H1 (cell line): ENCODE data around the gene OR52E4. TPM values are rescaled to one million over a fixed set of nuclear protein-coding genes. Genes with fewer than 3 reads are reported as not detected.

Experiments
- CTCF ChIA-PET: fragments of 300-600 bp; sonication (Branson Sonifier 250); formaldehyde crosslinking; loops from one replicate; lab custom pipeline; 2021; ENCODE audit not compliant: partially characterized antibody; lab: Charles Lee
- POLR2A ChIA-PET: fragments of 300-600 bp; sonication (Branson Sonifier 250); formaldehyde crosslinking; loops from one replicate; lab custom pipeline; 2021; ENCODE audit warnings: inconsistent platforms; ENCODE audit not compliant: partially characterized antibody; lab: Charles Lee
- DNase-seq, 2 experiments: peaks; one replicate each; pipeline versions ENCODE4 v3.0.0 to v3.0.0-alpha.2; 2010 to 2022; ENCODE audit warnings: low spot score in 2 of 2, low read depth in 1 of 2, mixed read lengths in 1 of 2
- FAIRE-seq: peaks from 2 replicates; lab custom pipeline; 2011; peaks lifted over from hg19 to GRCh38; lab: Jason Lieb, UNC
- H2AFZ ChIP-seq: 2 replicates; pipeline ENCODE4 v1.8.1; 2012; ENCODE audit warnings: low read length, inconsistent platforms
- H2AK5ac ChIP-seq: 2 replicates; pipeline ENCODE4 v1.6.1; 2013; ENCODE audit warnings: low read depth, low read length
- H2BK120ac ChIP-seq: replicated peaks from 2 replicates; pipeline ENCODE3; 2013; ENCODE audit warnings: low read depth, low read length, inconsistent platforms
- H2BK12ac ChIP-seq: 2 replicates; pipeline ENCODE4 v1.6.1; 2013; ENCODE audit warnings: low read depth, low read length
- H2BK15ac ChIP-seq: 2 replicates; pipeline ENCODE4 v1.6.1; 2013; ENCODE audit warnings: low read length
- H2BK20ac ChIP-seq: 2 replicates; pipeline ENCODE4 v1.6.1; 2013; ENCODE audit warnings: low read length
- H2BK5ac ChIP-seq: 2 replicates; pipeline ENCODE4 v1.6.1; 2013; ENCODE audit warnings: low read depth, low read length
- H3K14ac ChIP-seq: 2 replicates; pipeline ENCODE4 v1.6.1; 2013; ENCODE audit warnings: inconsistent platforms; ENCODE audit not compliant: insufficient read length
- H3K18ac ChIP-seq: 2 replicates; pipeline ENCODE4 v1.6.1; 2013; ENCODE audit warnings: low read length; ENCODE audit errors: extremely low read depth
- H3K23ac ChIP-seq: 2 replicates; pipeline ENCODE4 v1.6.1; 2013; ENCODE audit warnings: inconsistent platforms; ENCODE audit not compliant: insufficient read length
- H3K23me2 ChIP-seq: 2 replicates; pipeline ENCODE4 v1.6.1; 2013; ENCODE audit warnings: low read depth, low read length
- H3K27ac ChIP-seq: 2 replicates; pipeline ENCODE4 v1.6.1; 2011; ENCODE audit warnings: low read depth, low read length, inconsistent platforms
- H3K27me3 ChIP-seq, 4 experiments: replicated peaks in 1 of 4; 1 replicate in 1 of 4; 2 replicates in 3 of 4; pipeline versions ENCODE4 v1.6.1 to v1.8.1; 2011 to 2013; ENCODE audit warnings: low read length in 3 of 4, mild to moderate bottlenecking in 3 of 4, inconsistent platforms in 2 of 4, mixed read lengths in 2 of 4, moderate library complexity in 1 of 4; ENCODE audit not compliant: control insufficient read depth in 3 of 4, insufficient read depth in 3 of 4; ENCODE audit errors: extremely low read depth in 1 of 4
- H3K36me3 ChIP-seq, 4 experiments: 2 replicates each; pipeline versions ENCODE4 v1.6.1 to v1.8.1; 2011 to 2013; ENCODE audit warnings: mild to moderate bottlenecking in 4 of 4, low read length in 3 of 4, moderate library complexity in 2 of 4, control low read depth in 1 of 4, inconsistent platforms in 1 of 4; ENCODE audit not compliant: insufficient read depth in 4 of 4, control insufficient read depth in 2 of 4
- H3K4ac ChIP-seq: replicated peaks from 2 replicates; pipeline ENCODE3; 2013; ENCODE audit warnings: low read length, low read depth, mixed read lengths, inconsistent platforms; ENCODE audit not compliant: insufficient read length
- H3K4me1 ChIP-seq, 4 experiments: replicated peaks in 1 of 4; 1 replicate in 1 of 4; 2 replicates in 3 of 4; pipeline versions ENCODE4 v1.6.1 to v1.8.1; 2011 to 2013; ENCODE audit warnings: low read length in 3 of 4, inconsistent platforms in 2 of 4, mixed read lengths in 1 of 4; ENCODE audit not compliant: insufficient read depth in 4 of 4, control insufficient read depth in 3 of 4
- H3K4me2 ChIP-seq, 2 experiments: 2 replicates each; pipeline versions ENCODE4 v1.6.1 to v1.8.1; 2011 to 2013; ENCODE audit warnings: low read depth in 2 of 2, low read length in 2 of 2, control low read depth in 1 of 2, inconsistent platforms in 1 of 2, mild to moderate bottlenecking in 1 of 2; ENCODE audit not compliant: insufficient read depth in 1 of 2
- H3K4me3 ChIP-seq, 4 experiments: fragments of 200-600, 300-600 bp in 1 of 4; sonication (generic), shearing (Covaris generic), sonication (Bioruptor Twin) in 1 of 4; 2 replicates each; pipeline versions ENCODE4 v1.5.1 to v1.8.1; 2011 to 2016; ENCODE audit warnings: low read length in 4 of 4, low read depth in 3 of 4, control low read depth in 2 of 4, inconsistent platforms in 2 of 4, mild to moderate bottlenecking in 2 of 4, mixed read lengths in 1 of 4, moderate library complexity in 1 of 4; ENCODE audit not compliant: insufficient read depth in 2 of 4; ENCODE audit errors: extremely low read depth in 1 of 4
- H3K56ac ChIP-seq: replicated peaks from 2 replicates; pipeline ENCODE3; 2013; ENCODE audit warnings: low read depth, mild to moderate bottlenecking, mixed read lengths, low read length, inconsistent platforms; ENCODE audit not compliant: insufficient read length
- H3K79me1 ChIP-seq: 2 replicates; pipeline ENCODE4 v1.6.1; 2013; ENCODE audit warnings: low read depth, low read length, control low read depth
- H3K79me2 ChIP-seq, 2 experiments: 2 replicates each; pipeline versions ENCODE4 v1.6.1 to v1.8.1; 2012 to 2013; ENCODE audit warnings: low read length in 2 of 2, mild to moderate bottlenecking in 2 of 2, inconsistent platforms in 1 of 2; ENCODE audit not compliant: insufficient read depth in 2 of 2, control insufficient read depth in 1 of 2
- H3K9ac ChIP-seq, 4 experiments: replicated peaks in 1 of 4; 1 replicate in 1 of 4; 2 replicates in 3 of 4; pipeline versions ENCODE4 v1.6.1 to v1.8.1; 2011 to 2013; ENCODE audit warnings: low read depth in 3 of 4, low read length in 3 of 4, control low read depth in 2 of 4, mild to moderate bottlenecking in 2 of 4, moderate library complexity in 2 of 4, inconsistent platforms in 1 of 4; ENCODE audit errors: extremely low read depth in 1 of 4
- H3K9me3 ChIP-seq, 2 experiments: 2 replicates each; pipeline versions ENCODE4 v1.6.1 to v1.8.1; 2012 to 2013; ENCODE audit warnings: mild to moderate bottlenecking in 2 of 2, moderate library complexity in 2 of 2, control low read depth in 1 of 2, inconsistent platforms in 1 of 2, low read depth in 1 of 2, low read length in 1 of 2, mixed read lengths in 1 of 2; ENCODE audit not compliant: insufficient read depth in 2 of 2
- H4K20me1 ChIP-seq, 2 experiments: replicated peaks in 1 of 2; 2 replicates each; pipeline versions ENCODE3 to v1.8.1; 2011 to 2013; ENCODE audit warnings: inconsistent platforms in 2 of 2, low read length in 2 of 2, mild to moderate bottlenecking in 1 of 2; ENCODE audit not compliant: insufficient read depth in 2 of 2, control insufficient read depth in 1 of 2
- H4K5ac ChIP-seq: 2 replicates; pipeline ENCODE4 v1.6.1; 2013; ENCODE audit warnings: low read length, low read depth, mixed read lengths, inconsistent platforms; ENCODE audit not compliant: insufficient read length
- H4K8ac ChIP-seq: 2 replicates; pipeline ENCODE4 v1.8.0; 2013; ENCODE audit warnings: mild to moderate bottlenecking, moderate library complexity, low read length, inconsistent platforms; ENCODE audit not compliant: insufficient read depth; ENCODE audit errors: extremely low read depth
- H4K91ac ChIP-seq: replicated peaks from 2 replicates; pipeline ENCODE3; 2013; ENCODE audit warnings: low read length, mixed read lengths, inconsistent platforms; ENCODE audit not compliant: insufficient read length
- CBX8 ChIP-seq: fragments of 300-800, 300-1000 bp; sonication (generic); IDR thresholded peaks from 2 replicates; pipeline ENCODE4 v1.7.1; 2016; ENCODE audit warnings: low read depth, low read length, borderline replicate concordance
- CEBPB ChIP-seq: IDR thresholded peaks from 2 replicates; pipeline ENCODE4 v1.6.1; 2012; ENCODE audit warnings: low read depth, low read length
- CTCF ChIP-seq, 3 experiments: IDR thresholded peaks; 1 replicate in 2 of 3; 2 replicates in 1 of 3; pipeline versions ENCODE4 v1.5.1 to v1.6.1; 2011; ENCODE audit warnings: low read length in 3 of 3, mild to moderate bottlenecking in 3 of 3, inconsistent platforms in 2 of 3, low read depth in 1 of 3, moderate library complexity in 1 of 3; ENCODE audit not compliant: insufficient read depth in 1 of 3; ENCODE audit errors: control extremely low read depth in 1 of 3
- EP300 ChIP-seq, 2 experiments: IDR thresholded peaks; 1 replicate in 1 of 2; 2 replicates in 1 of 2; pipeline ENCODE4 v1.6.1; 2011 to 2012; ENCODE audit warnings: low read depth in 2 of 2, low read length in 2 of 2, mild to moderate bottlenecking in 2 of 2, borderline replicate concordance in 1 of 2, inconsistent platforms in 1 of 2, moderate library complexity in 1 of 2
- EZH2 ChIP-seq: fragments of 200-600 bp; sonication (generic); IDR thresholded peaks from 2 replicates; pipeline ENCODE4 v1.7.1; 2012; ENCODE audit warnings: low read depth, mild to moderate bottlenecking, moderate library complexity, low read length, inconsistent platforms; ENCODE audit not compliant: severe bottlenecking
- HDAC6 ChIP-seq: IDR thresholded peaks from one replicate; pipeline ENCODE4 v1.7.1; 2012; ENCODE audit warnings: low read depth, mild to moderate bottlenecking, inconsistent platforms, low read length, moderate library complexity
- JUND ChIP-seq: IDR thresholded peaks from 2 replicates; pipeline ENCODE4 v1.6.1; 2011; ENCODE audit warnings: mild to moderate bottlenecking, improper control_type of control experiment, low read length
- KDM4A ChIP-seq: IDR thresholded peaks from one replicate; pipeline ENCODE4 v1.7.1; 2012; ENCODE audit warnings: low read depth, mild to moderate bottlenecking, moderate library complexity, low read length, inconsistent platforms; ENCODE audit not compliant: severe bottlenecking
- NANOG ChIP-seq: IDR thresholded peaks from 2 replicates; pipeline ENCODE4 v1.6.1; 2011; ENCODE audit warnings: low read length, low read depth, mild to moderate bottlenecking, inconsistent platforms; ENCODE audit not compliant: insufficient read depth, poor library complexity, severe bottlenecking
- NRF1 ChIP-seq: IDR thresholded peaks from 2 replicates; pipeline ENCODE4 v1.6.1; 2011; ENCODE audit warnings: mild to moderate bottlenecking, low read depth, low read length, improper control_type of control experiment
- POLR2AphosphoS5 ChIP-seq: IDR thresholded peaks from 2 replicates; pipeline ENCODE4 v1.6.1; 2011; ENCODE audit warnings: low read depth, low read length
- SAP30 ChIP-seq: fragments of 300-600 bp; sonication (generic); IDR thresholded peaks from 2 replicates; pipeline ENCODE4 v1.7.1; 2012; ENCODE audit warnings: low read length, moderate library complexity, mild to moderate bottlenecking, inconsistent platforms; ENCODE audit not compliant: insufficient read depth, insufficient replicate concordance
- WGBS, 2 experiments: shearing (Covaris generic) in 1 of 2; methylation state at CpG; one replicate each; pipeline versions ENCODE4 v1.1.6 to v1.1.7; 2013 to 2015; ENCODE audit warnings: low lambda C conversion rate in 2 of 2, mixed read lengths in 2 of 2, inconsistent platforms in 1 of 2, low coverage in 1 of 2, missing lambda C conversion rate in 1 of 2; ENCODE audit not compliant: insufficient replicate concordance in 2 of 2, insufficient coverage in 1 of 2, insufficient read length in 1 of 2; ENCODE audit errors: extremely low coverage in 1 of 2, missing lambda C conversion rate in 1 of 2; 5-methylcytosine and 5-hydroxymethylcytosine counted together
- polyA plus RNA-seq, 7 experiments: library from polyadenylated mRNA; depleted of rRNA in 3 of 7; stranded (reverse) in 5 of 7; unstranded in 2 of 7; fragments of >200 nt in 5 of 7; fragments of 200-250 nt in 2 of 7; gene quantifications; 1 replicate in 5 of 7; 2 replicates in 1 of 7; 4 replicates in 1 of 7; pipeline versions ENCODE4 v1.2.1 to v1.2.3, GENCODE V29; 2011 to 2013; ENCODE audit warnings: missing spikeins in 2 of 7, mixed read lengths in 2 of 7
- total RNA-seq: library from RNA; stranded (reverse); fragmentation: NEBNext Ultra II Directional; extraction: Animal tissue kit (Norgen Biotek cat#: 25700); gene quantifications from 2 replicates; pipeline ENCODE4 v1.2.1, GENCODE V29; 2021

OR52E4 gene
- total and polyA plus RNA-seq, 2 of the 8 experiments (the other 6 are each of a cell fraction or from before 2014, with no cell fraction given): not detected

DNA sequence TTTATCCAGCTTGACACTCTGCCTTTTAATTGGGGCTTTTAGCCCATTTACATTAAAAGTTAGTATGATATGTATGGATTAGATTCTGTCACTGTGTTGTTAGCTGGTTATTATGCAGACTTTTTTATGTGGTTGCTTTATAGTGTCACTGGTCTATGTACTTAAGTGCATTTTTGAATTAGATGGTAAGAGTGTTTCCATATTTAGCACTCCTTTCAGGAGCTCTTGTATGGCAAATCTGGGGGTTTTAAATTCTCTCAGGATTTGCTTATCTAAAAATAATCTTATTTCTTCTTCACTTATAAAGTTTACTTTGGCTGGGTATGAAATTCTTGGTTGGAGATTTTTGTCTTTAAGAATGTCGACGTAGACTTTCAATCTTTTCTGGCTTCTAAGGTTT, 42.7 kb upstream of the OR52E4 start:
- no peaks in the 10 kb centered on the region for H3K27me3 ChIP-seq
- H3K23ac ChIP-seq: no peak overlapping the region
- no peaks in the 10 kb centered on the region for H3K9me3 ChIP-seq
- H3K27ac ChIP-seq: no peak overlapping the region
- FAIRE-seq (no peak), DNase-seq (no peak)
- H3K56ac ChIP-seq: no peak overlapping the region
- no peak overlapping the region for H2BK20ac ChIP-seq
- H3K79me1 ChIP-seq: no peaks in the 10 kb centered on the region
- H3K14ac ChIP-seq: no peak overlapping the region
- no peak overlapping the region for H4K8ac ChIP-seq
- no peaks in the 10 kb centered on the region for H3K4me1 ChIP-seq
- no peak overlapping the region for H3K4me3 ChIP-seq
- no peak overlapping the region for H2BK12ac ChIP-seq
- H3K23me2 ChIP-seq: no peaks in the 10 kb centered on the region
- H4K5ac ChIP-seq: no peak overlapping the region
- H2BK15ac ChIP-seq: no peak overlapping the region
- no peak overlapping the region for H4K91ac ChIP-seq
- no peak overlapping the region for H3K4ac ChIP-seq
- H2AFZ ChIP-seq: no peak overlapping the region
- no peaks in the 10 kb centered on the region for H4K20me1 ChIP-seq
- no peak overlapping the region for H2BK5ac ChIP-seq
- no peak overlapping the region for H3K18ac ChIP-seq
- ChIA-PET POLR2A (no interaction called here), CTCF (no interaction called here)
- no peak overlapping the region for H3K9ac ChIP-seq
- WGBS, 2 experiments: 82% methylated on average over 2 of the region's 2 CpGs; no CpG with 5 or more reads in 1 of the 2 experiments
- no peak overlapping the region for H2BK120ac ChIP-seq
- no peaks in the 10 kb centered on the region for H3K79me2 ChIP-seq
- no peak overlapping the region for H2AK5ac ChIP-seq
- H3K4me2 ChIP-seq: no peak overlapping the region
- H3K36me3 ChIP-seq: no peaks in the 10 kb centered on the region
- TF ChIP-seq KDM4A (no peak), CEBPB (no peak), JUND (no peak), NRF1 (no peak), EP300 (IDR thresholded peaks at IDR 0.05; ENCODE audit: borderline replicate concordance in 1 of 2, low read depth in 2 of 2, low read length in 2 of 2) (no peak), CTCF (IDR thresholded peaks at IDR 0.05; ENCODE audit: control extremely low read depth in 1 of 3, insufficient read depth in 1 of 3, low read depth in 1 of 3, low read length in 3 of 3) (no peak), EZH2 (no peak), SAP30 (no peak), CBX8 (no peak), POLR2AphosphoS5 (no peak), NANOG (no peak), HDAC6 (no peak)
